ENCODE data around the gene LRCH4.

LRCH4 gene

DNA sequence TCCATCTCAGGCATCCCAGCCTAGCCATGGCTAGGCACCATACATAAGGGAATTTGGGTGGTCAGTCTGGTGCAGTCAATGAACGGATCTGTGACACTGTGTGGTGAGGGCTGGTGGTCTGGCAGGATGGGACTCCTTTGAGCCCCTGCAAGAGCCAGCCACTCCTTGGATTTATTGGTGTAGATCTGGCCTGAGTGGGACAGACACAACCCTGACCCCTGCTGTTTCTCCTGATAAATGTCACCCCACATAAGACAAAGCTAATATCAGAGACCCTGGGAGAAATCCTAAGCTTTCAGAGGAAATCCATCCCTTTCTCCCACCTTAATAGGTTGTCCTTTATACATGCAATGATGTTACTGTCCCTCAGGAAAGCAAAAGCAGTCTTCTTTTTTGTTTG, 2.5 kb upstream of the LRCH4 start:
- Histone ChIP-seq H3K9ac (no peak overlapping the region), H3K4me1 (peaks cover 28 to 38% (median 35%) of the 10 kb centered on the region in 10 experiments), H4K20me1 (peaks cover 2 to 21% (median 15%) of the 10 kb centered on the region in 11 experiments; a peak in 19 of 22 replicates), H3K27ac (no peak overlapping the region), H3K4me3 (no peak overlapping the region), H3K27me3 (peaks cover 0 to 14% (median 8%) of the 10 kb centered on the region in 11 experiments; a peak in 8 of 22 replicates), H3K36me3 (no peaks in the 10 kb centered on the region), H3K9me3 (replicated peaks in 1 of 11) (no peaks in the 10 kb centered on the region), H3K4me2 (peak overlapping the region in 1 of 11 experiments; percentile 91; a peak in 1 of 22 replicates)
- no peak for TF ChIP-seq Cebpa-rat (IDR thresholded peaks at IDR 0.05)

GRCh38 chr7:100586266-100587025, 517 bp upstream of the LRCH4 start, which contains the start of gene FBXO24:
FBXO24 (plus strand) TSS chr7:100586328; CDS start chr7:100586626, 298 bp downstream.
- H3K36me3 ChIP-seq: peaks cover 10 to 16% (median 13%) of the 10 kb centered on the region in 11 experiments
- H4K20me1 ChIP-seq: peaks cover 22 to 41% (median 35%) of the 10 kb centered on the region in 11 experiments
- peaks cover 48 to 58% (median 55%) of the 10 kb centered on the region in 10 experiments for H3K4me1 ChIP-seq
- H3K27me3 ChIP-seq: peaks cover 0 to 14% (median 8%) of the 10 kb centered on the region in 11 experiments; a peak in 8 of 22 replicates
- peak within 1 kb of the TSS; percentile 84 to 99 (median 94) for H3K4me3 ChIP-seq
- H3K9ac ChIP-seq: peak within 1 kb of the TSS; percentile 90 to 98 (median 95)
- no peak for TF ChIP-seq Cebpa-rat (IDR thresholded peaks at IDR 0.05)
- no peaks in the 10 kb centered on the region for H3K9me3 ChIP-seq (replicated peaks in 1 of 11)
- peak within 1 kb of the TSS; percentile 83 to 98 (median 94) for H3K27ac ChIP-seq
- H3K4me2 ChIP-seq: peak within 1 kb of the TSS; percentile 94 to 100 (median 99)

DNA sequence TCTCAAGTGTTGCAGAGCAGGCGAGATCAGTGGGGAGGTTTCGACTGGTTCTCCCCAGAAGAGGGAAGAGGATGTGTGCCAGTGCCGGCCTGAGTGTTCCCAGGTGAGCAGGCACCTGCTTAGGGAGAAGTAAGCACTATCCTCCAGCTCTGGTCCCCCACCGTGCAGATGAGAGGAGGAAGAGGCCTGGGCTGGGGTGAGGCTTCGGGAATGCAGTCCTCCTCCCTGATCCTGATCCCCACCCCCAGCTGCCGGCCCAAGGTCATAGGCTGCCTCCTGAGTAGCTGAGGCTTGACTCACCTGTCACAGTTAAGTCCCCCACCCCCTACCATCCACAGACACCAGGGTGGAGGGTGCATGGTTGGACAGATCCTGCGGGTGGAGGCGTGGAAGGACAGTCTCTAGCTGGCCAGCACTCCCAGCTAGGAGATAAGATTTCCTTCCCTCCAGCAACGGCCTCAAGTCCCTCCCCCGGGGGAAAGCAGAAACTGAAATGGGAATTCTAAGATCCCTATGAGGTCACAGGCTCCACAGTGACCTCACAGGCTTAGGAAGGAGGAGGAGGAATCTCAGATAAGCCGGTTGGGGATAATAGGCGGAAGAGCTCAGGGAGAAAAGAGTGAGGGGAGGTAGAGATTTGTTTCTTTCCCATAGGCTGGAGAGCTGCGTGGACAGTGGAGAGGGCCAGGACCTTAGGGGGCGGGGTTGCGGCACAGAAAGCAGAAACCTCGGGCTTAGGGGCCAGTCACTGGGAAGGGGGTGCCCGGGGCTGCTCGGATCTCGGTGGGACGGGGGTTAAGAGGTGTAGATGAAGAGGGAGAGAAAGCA, 1.0 kb downstream of the LRCH4 start:
- Histone ChIP-seq H3K9me3 (replicated peaks in 1 of 11) (no peaks in the 10 kb centered on the region), H4K20me1 (peaks cover 38 to 53% (median 50%) of the 10 kb centered on the region in 11 experiments), H3K27me3 (peaks cover 0 to 6% (median 2%) of the 10 kb centered on the region in 11 experiments; a peak in 6 of 22 replicates), H3K4me1 (peaks cover 45 to 56% (median 51%) of the 10 kb centered on the region in 10 experiments), H3K36me3 (peaks cover 26 to 31% (median 29%) of the 10 kb centered on the region in 11 experiments), H3K27ac (peak overlapping the region; percentile 83 to 98 (median 94); a peak in 21 of 22 replicates), H3K4me3 (peak overlapping the region; percentile 84 to 99 (median 94)), H3K9ac (peak overlapping the region; percentile 90 to 98 (median 95)), H3K4me2 (peak overlapping the region; percentile 94 to 100 (median 99))
- TF ChIP-seq Cebpa-rat (IDR thresholded peaks at IDR 0.05): no peak

- Histone ChIP-seq H3K27ac (peak overlapping the region; percentile 66 to 98 (median 94)), H3K9me3 (replicated peaks in 1 of 11) (no peaks in the 10 kb centered on the region), H4K20me1 (peaks cover 44 to 61% (median 52%) of the 10 kb centered on the region in 11 experiments), H3K4me2 (peak overlapping the region; percentile 94 to 100 (median 99)), H3K36me3 (peaks cover 33 to 39% (median 36%) of the 10 kb centered on the region in 11 experiments), H3K4me1 (peaks cover 40 to 50% (median 45%) of the 10 kb centered on the region in 10 experiments), H3K27me3 (no peaks in the 10 kb centered on the region), H3K4me3 (peak overlapping the region; percentile 84 to 99 (median 94)), H3K9ac (peak overlapping the region; percentile 90 to 98 (median 95))
- no peak for TF ChIP-seq Cebpa-rat (IDR thresholded peaks at IDR 0.05)
These were observed 1.8 kb downstream of the LRCH4 start for GRCh38 chr7:100584054-100584682.

DNA sequence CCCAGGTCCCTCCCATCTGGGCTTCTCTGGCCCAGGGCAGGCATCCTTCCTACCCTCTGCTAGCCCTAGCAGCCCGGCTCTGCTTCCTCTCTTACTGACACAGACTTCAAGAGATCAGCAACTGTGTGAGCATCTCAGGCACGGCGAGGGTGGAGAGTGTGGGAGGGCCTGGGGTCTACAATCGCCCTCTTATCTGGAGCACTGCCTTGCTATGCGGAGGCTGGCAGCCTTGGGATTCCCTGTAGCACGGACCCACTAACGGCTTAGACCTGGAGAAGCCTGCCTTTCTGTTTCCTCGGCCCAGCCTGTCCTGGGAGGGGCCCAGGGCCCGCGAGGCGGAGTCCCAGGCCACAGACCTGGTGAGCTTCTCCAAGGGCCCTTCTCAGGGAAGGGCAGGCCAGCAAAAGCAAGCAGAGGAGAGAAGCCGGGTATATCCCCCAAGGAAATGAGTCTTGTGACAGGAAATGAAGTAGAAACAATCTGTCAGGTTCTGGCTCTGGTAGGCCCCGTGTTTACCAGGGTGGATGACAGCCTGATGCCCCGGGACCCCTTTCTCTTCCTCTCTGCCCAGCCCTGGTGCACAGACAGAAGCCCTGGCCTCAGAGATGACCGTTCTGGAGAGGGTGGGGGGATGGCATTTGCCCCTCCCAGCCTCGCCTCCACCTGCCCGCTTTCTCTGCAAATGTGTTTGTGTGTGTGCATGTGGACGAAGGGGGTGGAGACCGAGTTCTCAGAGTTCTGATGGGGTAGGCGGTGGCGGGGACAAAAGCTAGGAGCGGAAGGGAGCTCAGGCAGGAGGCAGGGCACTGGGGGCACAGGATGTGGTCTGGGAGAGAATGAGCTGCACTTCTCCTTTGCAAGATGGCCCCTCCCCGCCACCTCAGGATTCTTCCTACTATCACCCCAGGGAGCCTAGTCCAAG, 2.5 kb downstream of the LRCH4 start:
- H3K27ac ChIP-seq: peak overlapping the region; percentile 66 to 98 (median 94)
- H3K9ac ChIP-seq: peak overlapping the region; percentile 74 to 98 (median 95)
- peaks cover 41 to 46% (median 44%) of the 10 kb centered on the region in 11 experiments for H3K36me3 ChIP-seq
- peak overlapping the region; percentile 84 to 99 (median 94) for H3K4me3 ChIP-seq
- no peak for TF ChIP-seq Cebpa-rat (IDR thresholded peaks at IDR 0.05)
- H3K27me3 ChIP-seq: no peaks in the 10 kb centered on the region
- peak overlapping the region; percentile 94 to 100 (median 99) for H3K4me2 ChIP-seq
- peaks cover 39 to 50% (median 45%) of the 10 kb centered on the region in 10 experiments for H3K4me1 ChIP-seq
- H4K20me1 ChIP-seq: peaks cover 50 to 68% (median 58%) of the 10 kb centered on the region in 11 experiments
- no peaks in the 10 kb centered on the region for H3K9me3 ChIP-seq (replicated peaks in 1 of 11)

GRCh38 chr7:100582650-100583049, 3.3 kb downstream of the LRCH4 start:
- Histone ChIP-seq H3K27ac (peak overlapping the region; percentile 66 to 98 (median 94)), H3K4me2 (peak overlapping the region; percentile 94 to 100 (median 99)), H3K27me3 (no peaks in the 10 kb centered on the region), H3K4me1 (peaks cover 32 to 46% (median 40%) of the 10 kb centered on the region in 10 experiments), H3K4me3 (peak overlapping the region; percentile 84 to 99 (median 94)), H3K9me3 (replicated peaks in 1 of 11) (no peaks in the 10 kb centered on the region), H3K36me3 (peaks cover 48 to 54% (median 51%) of the 10 kb centered on the region in 11 experiments), H3K9ac (peak overlapping the region; percentile 74 to 98 (median 95)), H4K20me1 (peaks cover 50 to 75% (median 60%) of the 10 kb centered on the region in 11 experiments)
- TF ChIP-seq Cebpa-rat (IDR thresholded peaks at IDR 0.05): no peak

- H3K4me1 ChIP-seq: peaks cover 27 to 40% (median 35%) of the 10 kb centered on the region in 10 experiments
- no peaks in the 10 kb centered on the region for H3K9me3 ChIP-seq (replicated peaks in 1 of 11)
- H3K9ac ChIP-seq: peak overlapping the region; percentile 74 to 98 (median 95)
- H3K27ac ChIP-seq: peak overlapping the region; percentile 66 to 98 (median 94)
- H3K27me3 ChIP-seq: no peaks in the 10 kb centered on the region
- H3K36me3 ChIP-seq: peaks cover 54 to 59% (median 57%) of the 10 kb centered on the region in 11 experiments
- H3K4me3 ChIP-seq: peak overlapping the region; percentile 84 to 99 (median 94)
- H4K20me1 ChIP-seq: peaks cover 50 to 80% (median 66%) of the 10 kb centered on the region in 11 experiments
- no peak for TF ChIP-seq Cebpa-rat (IDR thresholded peaks at IDR 0.05)
- H3K4me2 ChIP-seq: peak overlapping the region; percentile 94 to 100 (median 99)
These were observed 3.8 kb downstream of the LRCH4 start for GRCh38 chr7:100582041-100582579.
